ENCODE measurements around the gene COBL.

DNA sequence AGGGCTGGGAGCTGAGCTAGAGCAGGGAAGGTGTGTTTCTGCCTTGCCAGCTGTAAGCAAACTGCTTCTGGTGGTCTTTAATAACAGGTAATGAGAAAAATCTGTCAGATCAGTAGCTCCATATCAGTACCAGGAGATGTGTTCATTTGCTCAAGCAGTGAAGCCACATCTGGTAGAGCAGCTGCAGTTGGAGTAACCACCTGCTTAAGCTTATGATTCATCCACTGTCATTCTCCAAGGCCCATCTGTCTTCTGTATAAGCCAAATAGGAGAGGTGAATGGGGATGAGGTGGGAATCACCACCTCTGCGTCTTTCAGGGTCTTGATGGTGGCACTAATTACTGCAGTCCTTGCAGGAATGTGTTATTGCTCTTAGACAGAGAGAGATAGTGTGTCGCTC is 18.4 kb upstream of the COBL start:
- TF ChIP-seq POLR2A (IDR thresholded peaks at IDR 0.05; ENCODE audit: low read depth, low read length), result no peak
- no peak for TF ChIP-seq POLR2AphosphoS5 (IDR thresholded peaks at IDR 0.05; ENCODE audit: low read depth, low read length)
- no peak for TF ChIP-seq TAF1 (IDR thresholded peaks at IDR 0.05; ENCODE audit: borderline replicate concordance, low read depth, low read length)

Measured in GM12892 (cell line).